ENCODE measurements around the gene PLEKHA7. TPM values are rescaled to one million over a fixed set of nuclear protein-coding genes. Genes with fewer than 3 reads are reported as not detected.

Gene PLEKHA7
- total and polyA plus RNA-seq, 2 of the 13 experiments (the other 11 are each of a cell fraction or from before 2014, with no cell fraction given): 17.5 to 18.7 TPM

DNA sequence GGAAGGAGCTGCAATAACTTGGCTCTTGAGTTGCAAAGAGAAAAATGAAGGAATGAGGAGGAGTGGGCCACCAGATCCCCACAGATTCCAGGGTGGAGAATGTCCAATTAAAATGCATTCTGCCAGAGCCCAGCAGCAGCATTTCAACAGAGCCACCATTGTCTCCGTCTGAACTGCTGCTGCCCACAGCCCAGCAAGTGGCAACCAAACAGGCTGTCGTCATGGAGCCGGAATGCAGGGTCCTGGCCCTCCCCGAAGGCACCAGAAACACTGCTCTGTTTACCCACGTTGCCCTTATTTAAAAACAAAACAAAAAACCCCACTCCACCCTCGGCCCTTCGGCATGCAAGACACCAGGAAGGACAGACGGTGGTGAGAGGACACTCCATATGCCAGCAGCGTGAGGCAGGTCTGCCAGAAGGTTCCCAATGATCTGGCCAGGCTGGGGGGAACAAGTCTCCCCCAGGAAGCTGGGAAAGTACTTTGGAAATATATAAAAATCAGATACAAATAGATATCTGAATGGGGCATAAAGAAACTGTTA is 32.5 kb downstream of the PLEKHA7 start (continued):
- TF ChIP-seq, protein P1, sequence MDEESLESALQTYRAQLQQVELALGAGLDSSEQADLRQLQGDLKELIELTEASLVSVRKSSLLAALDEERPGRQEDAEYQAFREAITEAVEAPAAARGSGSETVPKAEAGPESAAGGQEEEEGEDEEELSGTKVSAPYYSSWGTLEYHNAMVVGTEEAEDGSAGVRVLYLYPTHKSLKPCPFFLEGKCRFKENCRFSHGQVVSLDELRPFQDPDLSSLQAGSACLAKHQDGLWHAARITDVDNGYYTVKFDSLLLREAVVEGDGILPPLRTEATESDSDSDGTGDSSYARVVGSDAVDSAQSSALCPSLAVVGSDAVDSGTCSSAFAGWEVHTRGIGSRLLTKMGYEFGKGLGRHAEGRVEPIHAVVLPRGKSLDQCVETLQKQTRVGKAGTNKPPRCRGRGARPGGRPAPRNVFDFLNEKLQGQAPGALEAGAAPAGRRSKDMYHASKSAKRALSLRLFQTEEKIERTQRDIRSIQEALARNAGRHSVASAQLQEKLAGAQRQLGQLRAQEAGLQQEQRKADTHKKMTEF (CRISPR knock-in tag; IDR thresholded peaks at IDR 0.05): no peak
- TF ChIP-seq YEATS2 (CRISPR knock-in tag; IDR thresholded peaks at IDR 0.05; ENCODE audit: borderline replicate concordance) (no peak), MTA3 (CRISPR knock-in tag; IDR thresholded peaks at IDR 0.05) (no peak), ZSCAN31 (CRISPR knock-in tag; IDR thresholded peaks at IDR 0.05; ENCODE audit: low read depth) (no peak), ZNF30 (CRISPR knock-in tag; IDR thresholded peaks at IDR 0.05) (no peak), KDM5A (IDR thresholded peaks at IDR 0.05; ENCODE audit: borderline replicate concordance, low read length) (no peak), KLF6 (CRISPR knock-in tag; IDR thresholded peaks at IDR 0.05) (no peak), SIX1 (CRISPR knock-in tag; IDR thresholded peaks at IDR 0.05; ENCODE audit: borderline replicate concordance) (no peak), STAG1 (CRISPR knock-in tag; IDR thresholded peaks at IDR 0.05) (no peak), BHLHE40 (IDR thresholded peaks at IDR 0.05; ENCODE audit: low read length) (no peak), SAFB2 (CRISPR knock-in tag; IDR thresholded peaks at IDR 0.05; ENCODE audit: borderline replicate concordance, low read depth) (no peak), ZNF251 (CRISPR knock-in tag; IDR thresholded peaks at IDR 0.05) (no peak), TBX3 (IDR thresholded peaks at IDR 0.05; ENCODE audit: borderline replicate concordance) (no peak), SNAPC2 (CRISPR knock-in tag; IDR thresholded peaks at IDR 0.05) (no peak)
- TF ChIP-seq, protein P2, sequence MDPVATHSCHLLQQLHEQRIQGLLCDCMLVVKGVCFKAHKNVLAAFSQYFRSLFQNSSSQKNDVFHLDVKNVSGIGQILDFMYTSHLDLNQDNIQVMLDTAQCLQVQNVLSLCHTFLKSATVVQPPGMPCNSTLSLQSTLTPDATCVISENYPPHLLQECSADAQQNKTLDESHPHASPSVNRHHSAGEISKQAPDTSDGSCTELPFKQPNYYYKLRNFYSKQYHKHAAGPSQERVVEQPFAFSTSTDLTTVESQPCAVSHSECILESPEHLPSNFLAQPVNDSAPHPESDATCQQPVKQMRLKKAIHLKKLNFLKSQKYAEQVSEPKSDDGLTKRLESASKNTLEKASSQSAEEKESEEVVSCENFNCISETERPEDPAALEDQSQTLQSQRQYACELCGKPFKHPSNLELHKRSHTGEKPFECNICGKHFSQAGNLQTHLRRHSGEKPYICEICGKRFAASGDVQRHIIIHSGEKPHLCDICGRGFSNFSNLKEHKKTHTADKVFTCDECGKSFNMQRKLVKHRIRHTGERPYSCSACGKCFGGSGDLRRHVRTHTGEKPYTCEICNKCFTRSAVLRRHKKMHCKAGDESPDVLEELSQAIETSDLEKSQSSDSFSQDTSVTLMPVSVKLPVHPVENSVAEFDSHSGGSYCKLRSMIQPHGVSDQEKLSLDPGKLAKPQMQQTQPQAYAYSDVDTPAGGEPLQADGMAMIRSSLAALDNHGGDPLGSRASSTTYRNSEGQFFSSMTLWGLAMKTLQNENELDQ (CRISPR knock-in tag; IDR thresholded peaks at IDR 0.05; ENCODE audit: borderline replicate concordance): no peak
- TF ChIP-seq, protein P3, sequence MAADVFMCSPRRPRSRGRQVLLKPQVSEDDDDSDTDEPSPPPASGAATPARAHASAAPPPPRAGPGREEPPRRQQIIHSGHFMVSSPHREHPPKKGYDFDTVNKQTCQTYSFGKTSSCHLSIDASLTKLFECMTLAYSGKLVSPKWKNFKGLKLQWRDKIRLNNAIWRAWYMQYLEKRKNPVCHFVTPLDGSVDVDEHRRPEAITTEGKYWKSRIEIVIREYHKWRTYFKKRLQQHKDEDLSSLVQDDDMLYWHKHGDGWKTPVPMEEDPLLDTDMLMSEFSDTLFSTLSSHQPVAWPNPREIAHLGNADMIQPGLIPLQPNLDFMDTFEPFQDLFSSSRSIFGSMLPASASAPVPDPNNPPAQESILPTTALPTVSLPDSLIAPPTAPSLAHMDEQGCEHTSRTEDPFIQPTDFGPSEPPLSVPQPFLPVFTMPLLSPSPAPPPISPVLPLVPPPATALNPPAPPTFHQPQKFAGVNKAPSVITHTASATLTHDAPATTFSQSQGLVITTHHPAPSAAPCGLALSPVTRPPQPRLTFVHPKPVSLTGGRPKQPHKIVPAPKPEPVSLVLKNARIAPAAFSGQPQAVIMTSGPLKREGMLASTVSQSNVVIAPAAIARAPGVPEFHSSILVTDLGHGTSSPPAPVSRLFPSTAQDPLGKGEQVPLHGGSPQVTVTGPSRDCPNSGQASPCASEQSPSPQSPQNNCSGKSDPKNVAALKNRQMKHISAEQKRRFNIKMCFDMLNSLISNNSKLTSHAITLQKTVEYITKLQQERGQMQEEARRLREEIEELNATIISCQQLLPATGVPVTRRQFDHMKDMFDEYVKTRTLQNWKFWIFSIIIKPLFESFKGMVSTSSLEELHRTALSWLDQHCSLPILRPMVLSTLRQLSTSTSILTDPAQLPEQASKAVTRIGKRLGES (CRISPR knock-in tag; IDR thresholded peaks at IDR 0.05; ENCODE audit: borderline replicate concordance): no peak
- TF ChIP-seq, protein P4, sequence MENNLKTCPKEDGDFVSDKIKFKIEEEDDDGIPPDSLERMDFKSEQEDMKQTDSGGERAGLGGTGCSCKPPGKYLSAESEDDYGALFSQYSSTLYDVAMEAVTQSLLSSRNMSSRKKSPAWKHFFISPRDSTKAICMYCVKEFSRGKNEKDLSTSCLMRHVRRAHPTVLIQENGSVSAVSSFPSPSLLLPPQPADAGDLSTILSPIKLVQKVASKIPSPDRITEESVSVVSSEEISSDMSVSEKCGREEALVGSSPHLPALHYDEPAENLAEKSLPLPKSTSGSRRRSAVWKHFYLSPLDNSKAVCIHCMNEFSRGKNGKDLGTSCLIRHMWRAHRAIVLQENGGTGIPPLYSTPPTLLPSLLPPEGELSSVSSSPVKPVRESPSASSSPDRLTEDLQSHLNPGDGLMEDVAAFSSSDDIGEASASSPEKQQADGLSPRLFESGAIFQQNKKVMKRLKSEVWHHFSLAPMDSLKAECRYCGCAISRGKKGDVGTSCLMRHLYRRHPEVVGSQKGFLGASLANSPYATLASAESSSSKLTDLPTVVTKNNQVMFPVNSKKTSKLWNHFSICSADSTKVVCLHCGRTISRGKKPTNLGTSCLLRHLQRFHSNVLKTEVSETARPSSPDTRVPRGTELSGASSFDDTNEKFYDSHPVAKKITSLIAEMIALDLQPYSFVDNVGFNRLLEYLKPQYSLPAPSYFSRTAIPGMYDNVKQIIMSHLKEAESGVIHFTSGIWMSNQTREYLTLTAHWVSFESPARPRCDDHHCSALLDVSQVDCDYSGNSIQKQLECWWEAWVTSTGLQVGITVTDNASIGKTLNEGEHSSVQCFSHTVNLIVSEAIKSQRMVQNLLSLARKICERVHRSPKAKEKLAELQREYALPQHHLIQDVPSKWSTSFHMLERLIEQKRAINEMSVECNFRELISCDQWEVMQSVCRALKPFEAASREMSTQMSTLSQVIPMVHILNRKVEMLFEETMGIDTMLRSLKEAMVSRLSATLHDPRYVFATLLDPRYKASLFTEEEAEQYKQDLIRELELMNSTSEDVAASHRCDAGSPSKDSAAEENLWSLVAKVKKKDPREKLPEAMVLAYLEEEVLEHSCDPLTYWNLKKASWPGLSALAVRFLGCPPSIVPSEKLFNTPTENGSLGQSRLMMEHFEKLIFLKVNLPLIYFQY (CRISPR knock-in tag; IDR thresholded peaks at IDR 0.05; ENCODE audit: borderline replicate concordance): no peak
- TF ChIP-seq, protein P5, sequence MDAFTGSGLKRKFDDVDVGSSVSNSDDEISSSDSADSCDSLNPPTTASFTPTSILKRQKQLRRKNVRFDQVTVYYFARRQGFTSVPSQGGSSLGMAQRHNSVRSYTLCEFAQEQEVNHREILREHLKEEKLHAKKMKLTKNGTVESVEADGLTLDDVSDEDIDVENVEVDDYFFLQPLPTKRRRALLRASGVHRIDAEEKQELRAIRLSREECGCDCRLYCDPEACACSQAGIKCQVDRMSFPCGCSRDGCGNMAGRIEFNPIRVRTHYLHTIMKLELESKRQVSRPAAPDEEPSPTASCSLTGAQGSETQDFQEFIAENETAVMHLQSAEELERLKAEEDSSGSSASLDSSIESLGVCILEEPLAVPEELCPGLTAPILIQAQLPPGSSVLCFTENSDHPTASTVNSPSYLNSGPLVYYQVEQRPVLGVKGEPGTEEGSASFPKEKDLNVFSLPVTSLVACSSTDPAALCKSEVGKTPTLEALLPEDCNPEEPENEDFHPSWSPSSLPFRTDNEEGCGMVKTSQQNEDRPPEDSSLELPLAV (CRISPR knock-in tag; conservative IDR thresholded peaks at IDR 0.05; ENCODE audit: low read depth): no peak
